Type B pancreatic cell (in vitro differentiated cells): ENCODE measurements around the gene LRRFIP1. TPM values are rescaled to one million over a fixed set of nuclear protein-coding genes. Genes with fewer than 3 reads are reported as not detected.

Experiments used
- DNase-seq: peaks from one replicate; pipeline ENCODE4 v3.0.0; 2021; ENCODE audit warnings: mixed read lengths; ENCODE audit not compliant: unreplicated experiment; ENCODE audit errors: extremely low spot score
- H3K27ac Mint-ChIP-seq: 2 replicates; pipeline ENCODE4 v1.8.0; 2021; ENCODE audit warnings: mild to moderate bottlenecking, mixed read lengths
- H3K27me3 Mint-ChIP-seq: 2 replicates; pipeline ENCODE4 v1.8.0; 2021; ENCODE audit warnings: mixed read lengths
- H3K36me3 Mint-ChIP-seq: 2 replicates; pipeline ENCODE4 v1.8.0; 2021; ENCODE audit warnings: mixed read lengths
- H3K4me1 Mint-ChIP-seq: one replicate; pipeline ENCODE4 v1.8.0; 2021; ENCODE audit warnings: mixed read lengths; ENCODE audit not compliant: unreplicated experiment
- H3K4me3 Mint-ChIP-seq: 2 replicates; pipeline ENCODE4 v1.8.0; 2021; ENCODE audit warnings: mild to moderate bottlenecking, mixed read lengths
- H3K9me3 Mint-ChIP-seq: 2 replicates; pipeline ENCODE4 v1.8.0; 2021; ENCODE audit warnings: mixed read lengths
- CTCF ChIP-seq: fragments of 200-600 bp; sonication (generic); conservative IDR thresholded peaks from 2 replicates; pipeline ENCODE4 v1.5.0; 2021; ENCODE audit warnings: antibody characterized with exemption, mild to moderate bottlenecking
- total RNA-seq: library from RNA; stranded (reverse); gene quantifications from 2 replicates; pipeline ENCODE4 v1.2.1, GENCODE V29; 2021; ENCODE audit warnings: low replicate concordance

The LRRFIP1 gene
- total RNA-seq, 1 donor from 2014 or later = 53.8 TPM

DNA sequence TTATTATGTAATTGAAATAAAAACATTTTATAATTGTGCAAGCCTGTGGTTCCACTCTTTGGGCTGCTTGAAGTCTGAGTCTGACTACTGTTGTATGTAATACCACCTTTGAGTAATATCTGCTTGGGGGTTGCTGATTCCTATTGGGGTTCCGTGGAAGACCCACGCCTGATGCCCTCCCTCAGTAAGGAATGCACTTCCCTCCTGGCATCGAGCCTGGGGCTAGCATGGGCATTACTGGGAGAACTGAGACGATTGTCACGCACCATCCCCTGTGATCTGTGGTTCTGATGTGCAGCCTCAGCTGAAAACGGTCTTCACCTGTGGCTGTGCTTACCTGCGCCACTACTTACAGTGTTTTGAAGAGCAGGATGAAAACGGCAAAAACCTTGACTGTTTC lies 138.5 kb downstream of the LRRFIP1 start:
- H3K36me3 Mint-ChIP-seq = peaks cover 21% of the 10 kb centered on the region
- no peak for DNase-seq
- no peaks in the 10 kb centered on the region for H3K9me3 Mint-ChIP-seq
- H3K4me1 Mint-ChIP-seq = no peaks in the 10 kb centered on the region
- H3K27me3 Mint-ChIP-seq = no peaks in the 10 kb centered on the region
- no peak overlapping the region for H3K27ac Mint-ChIP-seq
- TF ChIP-seq CTCF = no peak
- no peak overlapping the region for H3K4me3 Mint-ChIP-seq

DNA sequence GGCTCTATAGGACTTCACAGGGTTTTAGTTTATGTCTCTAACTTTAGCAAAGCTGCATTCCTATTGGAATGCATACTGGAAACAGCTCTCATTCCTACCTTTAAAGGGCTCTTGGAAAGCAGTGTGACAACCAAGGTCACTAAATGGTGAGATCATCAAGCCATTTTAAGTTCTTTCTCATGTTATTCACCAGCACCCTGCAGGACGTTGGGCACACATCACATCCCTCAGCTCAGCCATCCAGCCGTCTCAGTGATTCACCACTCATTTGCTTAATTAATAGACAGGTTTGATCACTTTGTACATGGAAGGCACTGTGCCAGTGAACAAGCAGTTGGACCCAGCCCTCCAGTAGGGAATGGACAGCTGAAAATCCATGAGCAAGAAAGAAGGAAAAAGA lies 139.0 kb downstream of the LRRFIP1 start:
- H3K36me3 Mint-ChIP-seq = peaks cover 22% of the 10 kb centered on the region
- H3K27me3 Mint-ChIP-seq = no peaks in the 10 kb centered on the region
- no peaks in the 10 kb centered on the region for H3K4me1 Mint-ChIP-seq

GRCh38 chr2:237772513-237772912 lies 145.1 kb downstream of the LRRFIP1 start:
- peaks cover 27% of the 10 kb centered on the region for H3K36me3 Mint-ChIP-seq
- peaks cover 10% of the 10 kb centered on the region for H3K4me1 Mint-ChIP-seq
- H3K27ac Mint-ChIP-seq = no peak overlapping the region
- peaks cover 2% of the 10 kb centered on the region for H3K9me3 Mint-ChIP-seq
- no peak for DNase-seq
- no peaks in the 10 kb centered on the region for H3K27me3 Mint-ChIP-seq
- TF ChIP-seq CTCF = no peak
- no peak overlapping the region for H3K4me3 Mint-ChIP-seq

More for the DNA sequence above, 139.0 kb downstream of the LRRFIP1 start:
- no peak for DNase-seq
- Mint-ChIP-seq H3K27ac (no peak overlapping the region), H3K9me3 (no peaks in the 10 kb centered on the region), H3K4me3 (no peak overlapping the region)
- TF ChIP-seq CTCF = no peak

DNA sequence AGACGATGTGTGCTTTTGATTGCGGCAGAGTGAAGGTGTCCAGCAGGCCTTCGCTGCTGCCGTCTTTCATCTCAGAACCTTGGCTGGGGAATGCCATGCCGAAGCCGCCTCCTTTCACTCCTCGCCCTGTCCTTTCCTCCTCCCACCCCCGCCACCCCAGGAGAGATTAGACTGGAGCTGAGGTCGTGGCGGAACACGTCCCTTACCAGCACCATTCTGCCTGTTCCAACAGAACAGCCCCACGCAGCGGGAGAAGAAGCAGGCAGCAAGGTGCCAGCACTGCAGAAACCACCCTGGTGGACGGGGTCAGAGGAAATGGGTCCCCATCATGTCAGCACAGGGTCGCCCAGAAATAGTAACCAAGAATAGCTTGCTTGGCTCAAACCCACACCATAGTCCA lies 146.4 kb downstream of the LRRFIP1 start:
- no peaks in the 10 kb centered on the region for H3K27me3 Mint-ChIP-seq
- peaks cover 4% of the 10 kb centered on the region for H3K9me3 Mint-ChIP-seq
- H3K27ac Mint-ChIP-seq = no peak overlapping the region
- no peak for TF ChIP-seq CTCF
- H3K36me3 Mint-ChIP-seq = peaks cover 33% of the 10 kb centered on the region
- peaks cover 10% of the 10 kb centered on the region for H3K4me1 Mint-ChIP-seq
- no peak overlapping the region for H3K4me3 Mint-ChIP-seq
- no peak for DNase-seq

DNA sequence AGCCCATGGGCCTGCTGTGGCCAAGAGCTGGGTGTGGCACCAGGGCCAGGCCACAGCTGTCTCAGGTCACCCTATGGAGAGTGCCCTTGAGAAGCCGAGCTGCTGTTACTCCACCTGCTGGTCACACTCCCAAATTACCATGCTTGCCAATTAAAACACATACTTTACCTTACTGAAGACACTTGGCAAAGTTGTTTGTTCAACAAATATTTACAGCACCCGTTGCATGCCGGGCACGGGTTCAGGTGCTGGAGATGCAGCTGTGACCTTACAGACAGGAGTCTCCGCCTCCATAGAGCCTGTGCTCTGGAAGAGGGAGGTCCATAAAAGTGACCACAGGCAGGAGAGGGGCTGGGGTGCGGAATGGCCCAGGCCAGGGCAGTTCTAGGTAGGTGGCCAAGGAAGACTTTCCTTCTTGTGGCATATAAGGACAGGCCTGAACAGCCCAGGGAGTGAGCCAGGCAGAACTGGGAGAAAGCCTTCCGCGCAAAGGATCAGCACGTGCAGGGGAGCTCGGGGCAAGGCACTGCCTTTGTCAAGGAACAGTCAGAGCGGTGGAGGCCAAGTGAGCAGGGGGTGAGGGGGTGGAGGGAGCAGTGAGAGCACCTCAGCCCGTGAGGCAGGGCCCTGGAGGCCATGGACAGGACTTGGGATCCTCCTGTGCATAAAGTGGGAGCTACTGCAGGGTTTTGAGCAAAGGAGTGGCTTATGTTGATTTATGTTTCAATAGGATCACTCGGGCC lies 147.6 kb downstream of the LRRFIP1 start:
- Mint-ChIP-seq H3K9me3 (peaks cover 4% of the 10 kb centered on the region), H3K4me1 (peaks cover 10% of the 10 kb centered on the region), H3K4me3 (no peak overlapping the region), H3K27me3 (no peaks in the 10 kb centered on the region), H3K27ac (no peak overlapping the region), H3K36me3 (peaks cover 37% of the 10 kb centered on the region)
- peak; percentile 79 for TF ChIP-seq CTCF
- DNase-seq = no peak
